IMR-90 (cell line): Measurements from ENCODE around the gene ENOX1. TPM values are rescaled to one million over a fixed set of nuclear protein-coding genes. Genes with fewer than 3 reads are reported as not detected.

Experiments used
- ATAC-seq: fragments of 200-7000 bp; cut with Tn5 transposase; 2 replicates; pipeline ENCODE4 v1.9.1; 2020; ENCODE audit warnings: low read depth, mild to moderate bottlenecking, moderate library complexity
- BruUV-seq: library from RNA; stranded (reverse); fragments of 400-500 nt; replicated peaks from 2 replicates; lab custom pipeline; 2021; lab: Mats Ljungman, UMichigan
- CTCF ChIA-PET: fragments of 300-600 bp; formaldehyde crosslinking; extraction: SDS; loops from one replicate; lab custom pipeline; 2021; ENCODE audit warnings: antibody characterized with exemption; lab: Yijun Ruan, JAX
- POLR2A ChIA-PET: fragments of 300-600 bp; sonication (Branson Sonifier 250); formaldehyde crosslinking; loops from one replicate; lab custom pipeline; 2022; ENCODE audit warnings: antibody characterized with exemption; ENCODE audit not compliant: unreplicated experiment; lab: Charles Lee
- DNase-seq: peaks from one replicate; pipeline ENCODE4 v3.0.0; 2013
- H2AFZ ChIP-seq: replicated peaks from 2 replicates; pipeline ENCODE3; 2013; ENCODE audit warnings: low read length, mild to moderate bottlenecking; ENCODE audit not compliant: poor library complexity
- H2AK5ac ChIP-seq: 2 replicates; pipeline ENCODE4 v1.6.1; 2013; ENCODE audit warnings: low read depth, low read length, inconsistent platforms
- H2AK9ac ChIP-seq: replicated peaks from 2 replicates; pipeline ENCODE3; 2013; ENCODE audit warnings: mild to moderate bottlenecking, low read depth, low read length, moderate library complexity; ENCODE audit not compliant: poor library complexity
- H2BK120ac ChIP-seq: 2 replicates; pipeline ENCODE4 v1.6.1; 2013; ENCODE audit warnings: low read depth, low read length, inconsistent platforms
- H2BK15ac ChIP-seq: 3 replicates; pipeline ENCODE4 v1.6.1; 2013; ENCODE audit warnings: low read depth, low read length, inconsistent platforms
- H2BK20ac ChIP-seq: 2 replicates; pipeline ENCODE4 v1.6.1; 2013; ENCODE audit warnings: low read depth, mild to moderate bottlenecking, inconsistent platforms, low read length, moderate library complexity
- H2BK5ac ChIP-seq: 2 replicates; pipeline ENCODE4 v1.6.1; 2013; ENCODE audit warnings: mild to moderate bottlenecking, low read depth, low read length, inconsistent platforms; ENCODE audit not compliant: poor library complexity, severe bottlenecking
- H3K14ac ChIP-seq: replicated peaks from 2 replicates; pipeline ENCODE4 v1.6.1; 2013; ENCODE audit warnings: low read depth, low read length, inconsistent platforms
- H3K18ac ChIP-seq: 2 replicates; pipeline ENCODE4 v1.6.1; 2013; ENCODE audit warnings: low read depth, low read length, control low read depth
- H3K23ac ChIP-seq: 2 replicates; pipeline ENCODE4 v1.6.1; 2013; ENCODE audit warnings: low read depth, low read length, inconsistent platforms
- H3K27ac ChIP-seq: 2 replicates; pipeline ENCODE4 v1.5.1; 2013; ENCODE audit warnings: mild to moderate bottlenecking, control low read depth, low read length; ENCODE audit not compliant: insufficient read depth
- H3K27me3 ChIP-seq: 2 replicates; pipeline ENCODE4 v1.6.1; 2013; ENCODE audit warnings: low read length; ENCODE audit not compliant: control insufficient read depth, insufficient read depth
- H3K36me3 ChIP-seq: 2 replicates; pipeline ENCODE4 v1.6.1; 2013; ENCODE audit warnings: low read length, mixed read lengths; ENCODE audit not compliant: control insufficient read depth, insufficient read depth
- H3K4ac ChIP-seq: 2 replicates; pipeline ENCODE4 v1.6.1; 2013; ENCODE audit warnings: low read depth, low read length, inconsistent platforms
- H3K4me1 ChIP-seq: 2 replicates; pipeline ENCODE4 v1.6.1; 2013; ENCODE audit warnings: low read length, mixed read lengths; ENCODE audit not compliant: control insufficient read depth, insufficient read depth
- H3K4me2 ChIP-seq: 2 replicates; pipeline ENCODE4 v1.6.1; 2013; ENCODE audit warnings: low read depth, mild to moderate bottlenecking, control low read depth, low read length, moderate library complexity
- H3K4me3 ChIP-seq: 2 replicates; pipeline ENCODE4 v1.5.1; 2013; ENCODE audit warnings: low read depth, mild to moderate bottlenecking, control low read depth, low read length, moderate library complexity; ENCODE audit not compliant: insufficient read depth
- H3K56ac ChIP-seq: 2 replicates; pipeline ENCODE4 v1.6.1; 2013; ENCODE audit warnings: low read length, inconsistent platforms; ENCODE audit not compliant: insufficient read depth; ENCODE audit errors: extremely low read depth
- H3K79me1 ChIP-seq, 2 experiments: 2 replicates each; pipeline ENCODE4 v1.6.1; 2013; ENCODE audit warnings: low read length in 2 of 2, inconsistent platforms in 1 of 2, low read depth in 1 of 2
- H3K9ac ChIP-seq: 2 replicates; pipeline ENCODE4 v1.6.1; 2013; ENCODE audit warnings: low read depth, low read length, control low read depth
- H3K9me1 ChIP-seq: 2 replicates; pipeline ENCODE4 v1.6.1; 2013; ENCODE audit warnings: low read length, inconsistent platforms; ENCODE audit not compliant: insufficient read depth
- H3K9me3 ChIP-seq: 2 replicates; pipeline ENCODE4 v1.6.1; 2013; ENCODE audit warnings: low read length; ENCODE audit not compliant: control insufficient read depth, insufficient read depth
- H4K20me1 ChIP-seq: 2 replicates; pipeline ENCODE4 v1.6.1; 2013; ENCODE audit warnings: low read length, inconsistent platforms; ENCODE audit not compliant: insufficient read depth
- H4K5ac ChIP-seq: 2 replicates; pipeline ENCODE4 v1.6.1; 2013; ENCODE audit warnings: mild to moderate bottlenecking, low read depth, low read length, control low read depth
- H4K8ac ChIP-seq, 2 experiments: 2 replicates each; pipeline ENCODE4 v1.6.1; 2013; ENCODE audit warnings: low read depth in 2 of 2, low read length in 2 of 2, control low read depth in 1 of 2, inconsistent platforms in 1 of 2
- H4K91ac ChIP-seq: 2 replicates; pipeline ENCODE4 v1.6.1; 2013; ENCODE audit warnings: low read depth, low read length, inconsistent platforms; ENCODE audit not compliant: insufficient read depth
- BHLHE40 ChIP-seq: fragments of 150-350 bp; IDR thresholded peaks from 2 replicates; pipeline ENCODE4 v1.6.1; 2016; ENCODE audit warnings: mild to moderate bottlenecking, low read depth, low read length
- CEBPB ChIP-seq: IDR thresholded peaks from 2 replicates; pipeline ENCODE4 v1.6.1; 2012; ENCODE audit warnings: low read depth, low read length, improper control_type of control experiment
- CHD1 ChIP-seq: IDR thresholded peaks from 2 replicates; pipeline ENCODE4 v1.6.1; 2012; ENCODE audit warnings: low read depth, low read length, improper control_type of control experiment
- CTCF ChIP-seq: conservative IDR thresholded peaks from 2 replicates; pipeline ENCODE4 v1.5.1; 2012; ENCODE audit warnings: mild to moderate bottlenecking, low read depth, low read length, improper control_type of control experiment
- FOS ChIP-seq: fragments of 150-350 bp; IDR thresholded peaks from 2 replicates; pipeline ENCODE4 v1.6.1; 2016; ENCODE audit warnings: low read depth, low read length
- MAFK ChIP-seq: IDR thresholded peaks from 2 replicates; pipeline ENCODE4 v1.6.1; 2012; ENCODE audit warnings: low read depth, low read length, improper control_type of control experiment
- MAZ ChIP-seq: IDR thresholded peaks from 2 replicates; pipeline ENCODE4 v1.6.1; 2012; ENCODE audit warnings: low read depth, mild to moderate bottlenecking, low read length, improper control_type of control experiment, moderate library complexity, borderline replicate concordance
- MXI1 ChIP-seq: IDR thresholded peaks from 2 replicates; pipeline ENCODE4 v1.6.1; 2012; ENCODE audit warnings: low read depth, mild to moderate bottlenecking, low read length, moderate library complexity, borderline replicate concordance
- NFE2L2 ChIP-seq: fragments of 150-350 bp; IDR thresholded peaks from 2 replicates; pipeline ENCODE4 v1.6.1; 2016; ENCODE audit warnings: low read depth, mild to moderate bottlenecking, low read length
- POLR2A ChIP-seq: IDR thresholded peaks from 2 replicates; pipeline ENCODE4 v1.6.1; 2012; ENCODE audit warnings: mild to moderate bottlenecking, low read depth, low read length
- RAD21 ChIP-seq: IDR thresholded peaks from 2 replicates; pipeline ENCODE4 v1.6.1; 2012; ENCODE audit warnings: low read length, improper control_type of control experiment
- RFX5 ChIP-seq: IDR thresholded peaks from 2 replicates; pipeline ENCODE4 v1.8.0; 2012; ENCODE audit warnings: low read depth, mild to moderate bottlenecking, low read length, moderate library complexity
- SMC3 ChIP-seq: fragments of 150-350 bp; IDR thresholded peaks from 2 replicates; pipeline ENCODE4 v1.6.1; 2016; ENCODE audit warnings: low read depth, mild to moderate bottlenecking, antibody characterized with exemption, low read length, moderate library complexity
- WGBS, 2 experiments: methylation state at CpG; one replicate each; pipeline versions ENCODE4 v1.1.5 to v1.1.7; 2013; ENCODE audit warnings: missing lambda C conversion rate in 2 of 2; ENCODE audit not compliant: insufficient read length in 1 of 2; ENCODE audit errors: extremely low coverage in 2 of 2; 5-methylcytosine and 5-hydroxymethylcytosine counted together
- dilution Hi-C: fragments of 300-500 bp; cut with HindIII; formaldehyde crosslinking; loops from one replicate; pipeline ENCODE4 v1.14.3; 2018; ENCODE audit warnings: low sequenced_read_pairs; ENCODE audit not compliant: unreplicated experiment
- in situ Hi-C: fragments of 300-500 bp; cut with MboI; formaldehyde crosslinking; loops from 3 replicates; pipeline ENCODE4 v1.14.3; 2019; ENCODE audit warnings: low sequenced_read_pairs, inconsistent platforms, mixed read lengths
- intact Hi-C: fragments of 100-400 bp; cut with micrococcal nuclease; formaldehyde crosslinking; loops from 2 replicates; pipeline ENCODE4 v1.10.0; 2022
- polyA plus RNA-seq, 3 experiments: library from polyadenylated mRNA; depleted of rRNA; stranded (reverse); fragments of >200 nt; gene quantifications; 2 replicates each; pipeline ENCODE4 v1.2.3, GENCODE V29; 2012; ENCODE audit warnings: low replicate concordance in 1 of 3
- total RNA-seq: library from RNA; depleted of rRNA; stranded (reverse); fragments of >200 nt; gene quantifications from 2 replicates; pipeline ENCODE4 v1.2.3, GENCODE V29; 2012
- TF ChIP-seq, protein P1 (sequence below): fragments of 150-350 bp; IDR thresholded peaks from 2 replicates; pipeline ENCODE4 v1.6.1; 2017; ENCODE audit warnings: mild to moderate bottlenecking, antibody characterized with exemption, low read length, low read depth
- TF ChIP-seq, protein P2 (sequence below): fragments of 150-350 bp; IDR thresholded peaks from 2 replicates; pipeline ENCODE4 v1.6.1; 2016; ENCODE audit warnings: low read depth, mild to moderate bottlenecking, low read length, moderate library complexity, borderline replicate concordance

ENOX1 gene
- total and polyA plus RNA-seq, 2 of the 4 experiments (the other 2 are of a cell fraction) = 0.99 to 1.3 TPM

GRCh38 chr13:43652760-43653159 lies 134.0 kb downstream of the ENOX1 start:
- in situ Hi-C loops = no loop called here
- H3K9me3 ChIP-seq = no peaks in the 10 kb centered on the region
- intact Hi-C loops = no loop called here
- 94% methylated on average over 3 of the region's 3 CpGs; no CpG with 5 or more reads in 1 of the 2 experiments for WGBS, 2 experiments
- H3K4me1 ChIP-seq = 0 out of 2 replicates have a peak, but pooled peaks cover 2% of the 10 kb centered on the region
- no peak overlapping the region for H2BK20ac ChIP-seq
- no peaks in the 10 kb centered on the region for H3K79me1 ChIP-seq
- no peak overlapping the region for H3K56ac ChIP-seq
- H3K4me2 ChIP-seq = no peak overlapping the region
- H2BK120ac ChIP-seq = no peak overlapping the region
- BruUV-seq = no TSS peak
- no peak overlapping the region for H3K9ac ChIP-seq
- no peak overlapping the region for H3K23ac ChIP-seq
- H4K5ac ChIP-seq = no peak overlapping the region
- no peak overlapping the region for H2BK5ac ChIP-seq
- no peak overlapping the region for H3K18ac ChIP-seq
- ATAC-seq (no peak), DNase-seq (no peak)
- H3K27ac ChIP-seq = no peak overlapping the region
- H3K36me3 ChIP-seq = no peaks in the 10 kb centered on the region
- H2AK5ac ChIP-seq = no peak overlapping the region
- H3K27me3 ChIP-seq = peaks cover 1% of the 10 kb centered on the region; the same call in 1 of the 2 replicates
- no peak overlapping the region for H2AFZ ChIP-seq
- H3K9me1 ChIP-seq = no peaks in the 10 kb centered on the region
- H3K14ac ChIP-seq = no peak overlapping the region
- no peak overlapping the region for H2BK15ac ChIP-seq
- CTCF ChIA-PET = no interaction called here
- no peak overlapping the region for H4K91ac ChIP-seq
- H3K4ac ChIP-seq = no peak overlapping the region
- no peak overlapping the region for H4K8ac ChIP-seq
- TF ChIP-seq SMC3 (no peak), POLR2A (no peak), CEBPB (no peak), MAZ (no peak), FOS (no peak), MAFK (no peak), CTCF (no peak), CHD1 (no peak), BHLHE40 (no peak), RFX5 (no peak), RAD21 (no peak), MXI1 (no peak), NFE2L2 (no peak)
- TF ChIP-seq, protein P1, sequence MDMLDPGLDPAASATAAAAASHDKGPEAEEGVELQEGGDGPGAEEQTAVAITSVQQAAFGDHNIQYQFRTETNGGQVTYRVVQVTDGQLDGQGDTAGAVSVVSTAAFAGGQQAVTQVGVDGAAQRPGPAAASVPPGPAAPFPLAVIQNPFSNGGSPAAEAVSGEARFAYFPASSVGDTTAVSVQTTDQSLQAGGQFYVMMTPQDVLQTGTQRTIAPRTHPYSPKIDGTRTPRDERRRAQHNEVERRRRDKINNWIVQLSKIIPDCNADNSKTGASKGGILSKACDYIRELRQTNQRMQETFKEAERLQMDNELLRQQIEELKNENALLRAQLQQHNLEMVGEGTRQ = no peak
- TF ChIP-seq, protein P2, sequence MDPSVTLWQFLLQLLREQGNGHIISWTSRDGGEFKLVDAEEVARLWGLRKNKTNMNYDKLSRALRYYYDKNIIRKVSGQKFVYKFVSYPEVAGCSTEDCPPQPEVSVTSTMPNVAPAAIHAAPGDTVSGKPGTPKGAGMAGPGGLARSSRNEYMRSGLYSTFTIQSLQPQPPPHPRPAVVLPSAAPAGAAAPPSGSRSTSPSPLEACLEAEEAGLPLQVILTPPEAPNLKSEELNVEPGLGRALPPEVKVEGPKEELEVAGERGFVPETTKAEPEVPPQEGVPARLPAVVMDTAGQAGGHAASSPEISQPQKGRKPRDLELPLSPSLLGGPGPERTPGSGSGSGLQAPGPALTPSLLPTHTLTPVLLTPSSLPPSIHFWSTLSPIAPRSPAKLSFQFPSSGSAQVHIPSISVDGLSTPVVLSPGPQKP = no peak
- dilution Hi-C loops = no loop called here
- H2AK9ac ChIP-seq = no peak overlapping the region
- H4K20me1 ChIP-seq = no peaks in the 10 kb centered on the region
- POLR2A ChIA-PET = no interaction called here
- H3K4me3 ChIP-seq = no peak overlapping the region
